Fibroblast of mammary gland (primary cell): ENCODE measurements around the gene FAM222A.
"Not testable (repeated sequence)": the region's sequence is repeated elsewhere in the genome, so short reads cannot be mapped to it uniquely, and the experiment has no call there.

ENCODE experiments used
- DNase-seq: peaks from one replicate; pipeline ENCODE4 v3.0.0-alpha.2; 2010; ENCODE audit warnings: low read depth
- H3K4me3 ChIP-seq: 2 replicates; pipeline ENCODE4 v1.5.1; 2011; ENCODE audit warnings: low read depth, mild to moderate bottlenecking, low read length, moderate library complexity; ENCODE audit not compliant: control insufficient read depth
- CTCF ChIP-seq: conservative IDR thresholded peaks from 2 replicates; pipeline ENCODE4 v1.5.1; 2011; ENCODE audit warnings: low read depth, low read length, inconsistent platforms; ENCODE audit not compliant: control insufficient read depth, insufficient read depth

FAM222A gene

GRCh38 chr12:109693160-109693559 is 20.5 kb upstream of the FAM222A start:
- no peak for DNase-seq
- H3K4me3 ChIP-seq, result no peak overlapping the region
- TF ChIP-seq CTCF, result no peak

GRCh38 chr12:109693653-109694600 is 19.7 kb upstream of the FAM222A start:
- TF ChIP-seq CTCF, result no peak
- no peak for DNase-seq
- no peak overlapping the region for H3K4me3 ChIP-seq

- not testable (repeated sequence) for DNase-seq, H3K4me3 ChIP-seq
Measured at GRCh38 chr12:109694629-109695028, 19.0 kb upstream of the FAM222A start.

- H3K4me3 ChIP-seq, result no peak overlapping the region
- no peak for DNase-seq
- no peak for TF ChIP-seq CTCF
Measured at GRCh38 chr12:109695416-109695815, 18.2 kb upstream of the FAM222A start.

GRCh38 chr12:109695961-109696461 is 17.6 kb upstream of the FAM222A start:
- no peak overlapping the region for H3K4me3 ChIP-seq
- DNase-seq, result no peak

GRCh38 chr12:109696485-109697269 is 16.9 kb upstream of the FAM222A start:
- TF ChIP-seq CTCF, result no peak
- peak; percentile 39 for DNase-seq

More at GRCh38 chr12:109695961-109696461, 17.6 kb upstream of the FAM222A start:
- TF ChIP-seq CTCF, result no peak

DNA sequence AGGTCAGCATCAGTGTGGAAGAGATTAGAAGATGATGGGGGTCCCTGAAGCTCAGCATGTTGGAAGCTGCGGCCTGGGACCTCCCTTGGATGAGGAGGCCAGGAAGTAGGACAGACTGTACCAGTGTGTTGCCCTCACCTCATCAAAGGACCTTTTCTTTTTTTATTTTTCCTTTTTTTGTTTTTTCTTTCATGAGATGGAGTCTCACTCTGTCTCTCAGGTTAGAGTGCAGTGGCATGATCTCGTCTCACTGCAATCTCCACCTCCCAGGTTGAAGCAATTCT is 16.4 kb upstream of the FAM222A start:
- no peak for TF ChIP-seq CTCF
- no peak overlapping the region for H3K4me3 ChIP-seq
- no peak for DNase-seq

More at GRCh38 chr12:109696485-109697269, 16.9 kb upstream of the FAM222A start:
- H3K4me3 ChIP-seq, result no peak overlapping the region
